PC-3 (cell line): ENCODE measurements around the gene CRIM1.

Experiments used
- CTCF ChIP-seq: fragments of 300-600 bp; sonication (generic); conservative IDR thresholded peaks from 2 replicates; pipeline ENCODE4 v1.5.1; 2017; ENCODE audit warnings: antibody characterized with exemption, low read depth, mild to moderate bottlenecking, low read length
- EZH2 ChIP-seq: fragments of 300-600 bp; sonication (generic); IDR thresholded peaks from one replicate; pipeline ENCODE4 v1.6.1; 2017; ENCODE audit warnings: antibody characterized with exemption, mild to moderate bottlenecking, low read length; ENCODE audit not compliant: unreplicated experiment
- EZH2phosphoT487 ChIP-seq: fragments of 300-600 bp; sonication (generic); IDR thresholded peaks from 2 replicates; pipeline ENCODE4 v1.6.1; 2018; ENCODE audit warnings: mild to moderate bottlenecking, antibody characterized with exemption, low read length, borderline replicate concordance

- TF ChIP-seq CTCF, result no peak
- TF ChIP-seq EZH2phosphoT487, result no peak
- TF ChIP-seq EZH2, result no peak
Measured at GRCh38 chr2:36392571-36393255, 37.1 kb downstream of the CRIM1 start.
